Epithelial cell of esophagus (primary cell): ENCODE measurements around the gene DPYD.

Experiments
- DNase-seq: peaks from one replicate; pipeline ENCODE4 v3.0.0; 2010; ENCODE audit warnings: low read depth
- H3K4me3 ChIP-seq: 2 replicates; pipeline ENCODE4 v1.5.1; 2011; ENCODE audit warnings: mild to moderate bottlenecking, low read length, control low read depth
- CTCF ChIP-seq: IDR thresholded peaks from 2 replicates; pipeline ENCODE4 v1.5.1; 2011; ENCODE audit warnings: low read depth, mild to moderate bottlenecking, low read length, control low read depth, inconsistent platforms; ENCODE audit not compliant: insufficient read depth; ENCODE audit errors: missing control alignments

DPYD gene

GRCh38 chr1:97610748-97611147 is 310.1 kb downstream of the DPYD start:
- no peak overlapping the region for H3K4me3 ChIP-seq
- TF ChIP-seq CTCF: no peak
- DNase-seq: no peak

DNA sequence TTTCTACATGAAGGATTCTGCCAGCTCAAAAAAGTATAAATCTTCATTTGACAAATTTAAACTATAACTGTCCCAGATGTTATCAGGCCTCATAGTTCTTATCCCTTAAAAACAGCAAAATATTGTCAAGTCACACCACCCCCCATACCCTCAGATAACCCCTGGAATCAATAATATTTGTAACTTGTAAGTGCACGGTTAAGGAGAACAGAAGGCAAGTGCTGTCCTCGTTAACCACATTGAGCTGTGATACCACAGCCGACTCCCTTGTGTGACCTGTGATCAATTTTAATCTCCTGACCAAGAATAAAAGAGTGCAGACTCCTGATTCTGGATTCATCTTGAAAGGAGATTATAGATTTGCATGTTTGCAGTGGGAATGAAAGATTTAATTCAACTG is 310.7 kb downstream of the DPYD start:
- no peak for TF ChIP-seq CTCF
- DNase-seq: no peak
- no peak overlapping the region for H3K4me3 ChIP-seq

- no peak for TF ChIP-seq CTCF
- no peak overlapping the region for H3K4me3 ChIP-seq
- no peak for DNase-seq
Measured at GRCh38 chr1:97608272-97608671, 312.6 kb downstream of the DPYD start.

- H3K4me3 ChIP-seq: no peak overlapping the region
- peak; percentile 5 for DNase-seq
- TF ChIP-seq CTCF: no peak
Measured at GRCh38 chr1:97603776-97604175, 317.1 kb downstream of the DPYD start.

GRCh38 chr1:97603218-97603617 is 317.6 kb downstream of the DPYD start:
- H3K4me3 ChIP-seq: no peak overlapping the region
- no peak for TF ChIP-seq CTCF
- DNase-seq: no peak

GRCh38 chr1:97599447-97599846 is 321.4 kb downstream of the DPYD start:
- peak; percentile 59 for DNase-seq
- TF ChIP-seq CTCF: no peak
- no peak overlapping the region for H3K4me3 ChIP-seq

DNA sequence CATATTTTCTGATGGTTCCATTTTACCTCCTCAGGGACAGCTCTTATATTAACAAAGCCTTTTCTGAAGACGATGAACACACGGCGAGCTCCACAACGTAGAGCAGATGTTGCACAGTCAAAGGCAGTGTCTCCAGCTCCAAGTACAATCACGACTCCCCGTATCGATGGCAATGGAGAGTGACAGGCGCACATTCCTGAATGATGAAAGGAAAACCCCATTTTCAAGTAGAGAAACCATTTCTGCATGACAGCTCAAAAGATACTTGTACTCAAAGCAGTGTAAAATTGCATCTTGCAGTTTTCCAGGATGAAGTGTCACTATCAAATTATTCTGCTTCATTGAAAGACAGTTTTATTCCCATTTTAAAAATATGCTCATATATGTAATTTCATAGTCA is 327.6 kb downstream of the DPYD start:
- TF ChIP-seq CTCF: no peak
- no peak overlapping the region for H3K4me3 ChIP-seq
- no peak for DNase-seq
